ENCODE data around the gene MICU2.

Gene MICU2

DNA sequence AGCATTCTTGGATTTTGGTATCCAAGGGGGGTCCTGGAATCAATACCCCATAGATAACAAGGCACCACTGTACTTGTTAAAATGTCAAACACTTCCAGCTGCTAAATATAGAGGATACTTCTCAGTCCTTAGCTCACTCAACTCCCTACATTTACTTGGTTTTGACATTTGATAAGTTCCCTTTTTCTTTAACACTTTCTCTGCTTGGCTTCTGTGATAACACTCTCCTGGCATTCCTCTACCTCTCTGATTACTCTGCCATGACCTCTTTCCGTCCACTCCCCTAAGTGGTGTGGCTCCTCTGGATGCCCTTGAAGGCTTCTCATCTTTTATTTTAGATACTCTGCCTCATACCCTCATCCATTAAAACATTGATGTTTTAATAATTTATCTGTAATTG, 65.2 kb downstream of the MICU2 start:
- H3K9ac ChIP-seq (ENCODE audit: low read length): no peak overlapping the region
- no peak overlapping the region for H3K27ac ChIP-seq (ENCODE audit: low read depth, low read length)
- H4K20me1 ChIP-seq (ENCODE audit: low read depth, low read length): no peaks in the 10 kb centered on the region
- H2AFZ ChIP-seq (ENCODE audit: low read depth, low read length, severe bottlenecking): no peak overlapping the region
- H3F3A ChIP-seq (ENCODE audit: insufficient read depth): no peaks in the 10 kb centered on the region
- peaks cover 2% of the 10 kb centered on the region for H3K79me2 ChIP-seq (ENCODE audit: insufficient read depth, low read length)
- TF ChIP-seq CTCF (IDR thresholded peaks at IDR 0.05; ENCODE audit: insufficient read depth, low read length, poor library complexity, severe bottlenecking) (no peak), EZH2phosphoT487 (conservative IDR thresholded peaks at IDR 0.05; ENCODE audit: low read length) (no peak)
- H3K4me2 ChIP-seq (ENCODE audit: low read depth, low read length, poor library complexity, severe bottlenecking): no peak overlapping the region
- H3K27me3 ChIP-seq (ENCODE audit: low read length): no peaks in the 10 kb centered on the region
- no peak overlapping the region for H3K4me3 ChIP-seq (ENCODE audit: insufficient read depth, low read length, poor library complexity, severe bottlenecking)
- no peaks in the 10 kb centered on the region for H3K9me3 ChIP-seq (ENCODE audit: insufficient read depth, low read length)
- 0 out of 2 replicates have a peak, but pooled peaks cover 3% of the 10 kb centered on the region for H3K36me3 ChIP-seq (ENCODE audit: low read length)
- no peaks in the 10 kb centered on the region for H3K9me2 ChIP-seq (replicated peaks; ENCODE audit: insufficient read depth, low read length)

DNA sequence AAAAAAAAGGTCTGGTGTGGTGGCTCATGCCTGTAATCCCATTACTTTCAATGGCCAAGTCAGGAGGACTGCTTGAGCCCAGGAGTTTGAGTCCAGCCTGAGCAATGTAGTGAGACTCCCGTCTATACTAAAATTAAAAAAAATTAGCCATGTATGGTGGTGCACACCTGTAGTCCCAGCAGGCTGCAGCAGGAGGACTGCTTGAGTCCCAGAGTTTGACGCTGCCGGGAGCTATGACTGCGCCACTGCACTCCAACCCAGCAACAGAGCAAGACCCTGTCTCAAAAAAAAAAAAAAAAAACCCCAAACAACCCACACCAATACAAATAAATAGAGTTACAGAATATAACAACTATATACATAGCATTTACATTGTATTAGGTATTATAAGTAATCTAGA, 65.7 kb downstream of the MICU2 start:
- H4K20me1 ChIP-seq (ENCODE audit: low read depth, low read length): no peaks in the 10 kb centered on the region
- no peak overlapping the region for H3K9ac ChIP-seq (ENCODE audit: low read length)
- H3K79me2 ChIP-seq (ENCODE audit: insufficient read depth, low read length): no peaks in the 10 kb centered on the region; the same call in none of the 2 replicates
- no peak for TF ChIP-seq EZH2phosphoT487 (conservative IDR thresholded peaks at IDR 0.05; ENCODE audit: low read length)
- TF ChIP-seq CTCF (IDR thresholded peaks at IDR 0.05; ENCODE audit: insufficient read depth, low read length, poor library complexity, severe bottlenecking): no peak
- 0 out of 2 replicates have a peak, but pooled peaks cover 3% of the 10 kb centered on the region for H3K36me3 ChIP-seq (ENCODE audit: low read length)
- no peaks in the 10 kb centered on the region for H3F3A ChIP-seq (ENCODE audit: insufficient read depth)
- no peaks in the 10 kb centered on the region for H3K9me2 ChIP-seq (replicated peaks; ENCODE audit: insufficient read depth, low read length)
- H3K27me3 ChIP-seq (ENCODE audit: low read length): no peaks in the 10 kb centered on the region
- H2AFZ ChIP-seq (ENCODE audit: low read depth, low read length, severe bottlenecking): no peak overlapping the region
- no peak overlapping the region for H3K4me2 ChIP-seq (ENCODE audit: low read depth, low read length, poor library complexity, severe bottlenecking)
- no peak overlapping the region for H3K4me3 ChIP-seq (ENCODE audit: insufficient read depth, low read length, poor library complexity, severe bottlenecking)
- no peaks in the 10 kb centered on the region for H3K9me3 ChIP-seq (ENCODE audit: insufficient read depth, low read length)
- no peak overlapping the region for H3K27ac ChIP-seq (ENCODE audit: low read depth, low read length)

DNA sequence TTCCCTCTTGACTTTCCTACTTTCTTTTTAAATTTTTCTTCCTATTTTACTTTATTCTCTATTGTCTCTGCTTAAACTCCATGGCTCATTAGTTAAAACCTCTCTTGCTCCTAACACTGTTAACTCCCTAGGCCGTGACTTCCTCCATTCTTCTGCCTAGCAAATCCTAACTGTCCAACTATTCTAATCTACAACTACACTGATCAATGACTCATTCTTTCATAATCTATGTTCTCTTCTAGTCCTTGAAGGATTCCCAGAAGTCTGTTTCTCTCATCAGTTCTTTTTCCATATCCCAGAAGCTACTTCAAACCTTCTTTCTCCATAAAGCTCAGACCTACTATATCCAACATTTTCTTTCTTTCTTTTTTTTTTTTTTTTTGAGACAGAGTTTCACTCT, 66.9 kb downstream of the MICU2 start:
- no peaks in the 10 kb centered on the region for H3K27me3 ChIP-seq (ENCODE audit: low read length)

More for the DNA sequence above, 66.9 kb downstream of the MICU2 start:
- H3K27ac ChIP-seq (ENCODE audit: low read depth, low read length): no peak overlapping the region
- no peak overlapping the region for H3K9ac ChIP-seq (ENCODE audit: low read length)
- H4K20me1 ChIP-seq (ENCODE audit: low read depth, low read length): no peaks in the 10 kb centered on the region
- H3K9me3 ChIP-seq (ENCODE audit: insufficient read depth, low read length): no peaks in the 10 kb centered on the region
- H3K9me2 ChIP-seq (replicated peaks; ENCODE audit: insufficient read depth, low read length): no peaks in the 10 kb centered on the region
- no peak for TF ChIP-seq CTCF (IDR thresholded peaks at IDR 0.05; ENCODE audit: insufficient read depth, low read length, poor library complexity, severe bottlenecking)
- no peak for TF ChIP-seq EZH2phosphoT487 (conservative IDR thresholded peaks at IDR 0.05; ENCODE audit: low read length)
- no peaks in the 10 kb centered on the region for H3F3A ChIP-seq (ENCODE audit: insufficient read depth)
- no peaks in the 10 kb centered on the region; the same call in 1 of the 2 replicates for H3K79me2 ChIP-seq (ENCODE audit: insufficient read depth, low read length)
- no peak overlapping the region for H2AFZ ChIP-seq (ENCODE audit: low read depth, low read length, severe bottlenecking)
- H3K36me3 ChIP-seq (ENCODE audit: low read length): 0 out of 2 replicates have a peak, but pooled peaks cover 3% of the 10 kb centered on the region
- no peak overlapping the region for H3K4me2 ChIP-seq (ENCODE audit: low read depth, low read length, poor library complexity, severe bottlenecking)
- H3K4me3 ChIP-seq (ENCODE audit: insufficient read depth, low read length, poor library complexity, severe bottlenecking): no peak overlapping the region
